Common myeloid progenitor, CD34-positive (primary cell): ENCODE data around the gene SERAC1.

ENCODE experiments used
- CTCF ChIA-PET: fragments of 350-600 bp; sonication (Branson Sonifier 250); formaldehyde crosslinking; loops from one replicate; lab custom pipeline; 2021; ENCODE audit warnings: antibody characterized with exemption; lab: Charles Lee
- POLR2A ChIA-PET: fragments of 350-600 bp; sonication (Branson Sonifier 250); formaldehyde crosslinking; loops from one replicate; lab custom pipeline; 2021; ENCODE audit warnings: antibody characterized with exemption; lab: Charles Lee
- DNase-seq, 3 donors: peaks; one replicate each; pipeline versions ENCODE4 v3.0.0 to v3.0.0-alpha.2; 2013
- H3K27ac ChIP-seq, 2 experiments: 1 replicate in 1 of 2; 2 replicates in 1 of 2; pipeline ENCODE4 v1.7.0; 2013; ENCODE audit warnings: inconsistent platforms in 2 of 2, low read length in 2 of 2, mild to moderate bottlenecking in 2 of 2, low read depth in 1 of 2, moderate library complexity in 1 of 2; ENCODE audit not compliant: severe bottlenecking in 2 of 2, insufficient read depth in 1 of 2, poor library complexity in 1 of 2
- H3K27me3 ChIP-seq, 5 experiments: replicated peaks in 2 of 5; 1 replicate in 3 of 5; 2 replicates in 2 of 5; pipeline versions ENCODE4 v1.6.1 to v1.7.0; 2013; ENCODE audit warnings: low read length in 4 of 5, mild to moderate bottlenecking in 2 of 5, moderate library complexity in 2 of 5, inconsistent platforms in 1 of 5; ENCODE audit not compliant: insufficient read depth in 5 of 5, control insufficient read depth in 4 of 5
- H3K36me3 ChIP-seq, 4 experiments: 1 replicate in 2 of 4; 2 replicates in 2 of 4; pipeline versions ENCODE4 v1.6.1 to v1.7.0; 2013; ENCODE audit warnings: low read length in 3 of 4, control low read depth in 1 of 4, mild to moderate bottlenecking in 1 of 4; ENCODE audit not compliant: control insufficient read depth in 4 of 4, insufficient read depth in 4 of 4
- H3K4me1 ChIP-seq, 4 experiments: 1 replicate in 3 of 4; 2 replicates in 1 of 4; pipeline versions ENCODE4 v1.6.1 to v1.7.1; 2013; ENCODE audit warnings: low read length in 3 of 4, mild to moderate bottlenecking in 3 of 4, control low read depth in 1 of 4, inconsistent platforms in 1 of 4, moderate library complexity in 1 of 4; ENCODE audit not compliant: control insufficient read depth in 4 of 4, insufficient read depth in 4 of 4; ENCODE audit errors: control extremely low read depth in 1 of 4
- H3K4me3 ChIP-seq, 7 experiments: 1 replicate in 4 of 7; 2 replicates in 3 of 7; pipeline versions ENCODE4 v1.5.1 to v1.7.0; 2013; ENCODE audit warnings: mild to moderate bottlenecking in 7 of 7, low read length in 6 of 7, moderate library complexity in 6 of 7, inconsistent platforms in 2 of 7, low read depth in 2 of 7, control low read depth in 1 of 7; ENCODE audit not compliant: insufficient read depth in 4 of 7, control insufficient read depth in 1 of 7; ENCODE audit errors: extremely low read depth in 1 of 7
- H3K9me3 ChIP-seq, 5 experiments: 1 replicate in 4 of 5; 2 replicates in 1 of 5; pipeline versions ENCODE4 v1.6.1 to v1.7.1; 2013; ENCODE audit warnings: low read length in 4 of 5, mild to moderate bottlenecking in 2 of 5, inconsistent platforms in 1 of 5, low read depth in 1 of 5, moderate library complexity in 1 of 5; ENCODE audit not compliant: control insufficient read depth in 4 of 5, insufficient read depth in 2 of 5; ENCODE audit errors: control extremely low read depth in 1 of 5
- WGBS: methylation state at CpG from one replicate; pipeline ENCODE4 v1.1.5; 2013; ENCODE audit not compliant: insufficient coverage; 5-methylcytosine and 5-hydroxymethylcytosine counted together

SERAC1 gene

GRCh38 chr6:158068893-158069799 is 98.9 kb downstream of the SERAC1 start:
- peak overlapping the region in 1 of 7 experiments; percentile 14 for H3K4me3 ChIP-seq
- H3K4me1 ChIP-seq = peaks cover 4 to 38% (median 32%) of the 10 kb centered on the region in 4 experiments
- 61% methylated on average over 6 of the region's 14 CpGs for WGBS
- peak; percentile 9 to 25 (median 20) for DNase-seq
- no peaks in the 10 kb centered on the region for H3K9me3 ChIP-seq
- ChIA-PET POLR2A (interaction anchor here (0.6 kb wide), 1 partner anchor 132 kb away, joined by 3 read pairs; no protein-coding TSS in a partner anchor), CTCF (interaction anchor here (0.8 to 8.2 kb wide), 15 partner anchors 10 to 313 kb away, joined by 3 to 105 read pairs (median 5); partner anchors contain the start of gene SYNJ2)
- H3K27ac ChIP-seq = no peak overlapping the region
- H3K27me3 ChIP-seq = no peaks in the 10 kb centered on the region
- peaks cover 8 to 39% (median 32%) of the 10 kb centered on the region in 4 experiments for H3K36me3 ChIP-seq

- 92% methylated on average over 10 of the region's 10 CpGs for WGBS
- peaks cover 8 to 42% (median 37%) of the 10 kb centered on the region in 4 experiments for H3K36me3 ChIP-seq
These were observed 99.7 kb downstream of the SERAC1 start for GRCh38 chr6:158068156-158068892.

GRCh38 chr6:158067436-158068015 is 100.5 kb downstream of the SERAC1 start:
- H3K27ac ChIP-seq = no peak overlapping the region
- H3K9me3 ChIP-seq = peaks cover 0 to 5% (median 0%) of the 10 kb centered on the region in 5 experiments
- H3K4me1 ChIP-seq = peaks cover 4 to 38% (median 32%) of the 10 kb centered on the region in 4 experiments
- peaks cover 10 to 48% (median 37%) of the 10 kb centered on the region in 4 experiments for H3K36me3 ChIP-seq
- no peaks in the 10 kb centered on the region for H3K27me3 ChIP-seq
- DNase-seq = peak in 2 of 3 donors; percentile 18 to 23
- CTCF ChIA-PET = interaction anchor here (6.8 to 8.2 kb wide), 3 partner anchors 18 to 38 kb away, joined by 41 to 105 read pairs (median 77); no protein-coding TSS in a partner anchor
- H3K4me3 ChIP-seq = no peak overlapping the region
- WGBS = 94% methylated on average over 7 of the region's 10 CpGs
- POLR2A ChIA-PET = interaction anchor here (1.2 kb wide), 1 partner anchor 83 kb away, joined by 3 read pairs; no protein-coding TSS in a partner anchor

More at GRCh38 chr6:158068156-158068892, 99.7 kb downstream of the SERAC1 start:
- ChIA-PET CTCF (interaction anchor here (6.8 to 8.2 kb wide), 3 partner anchors 18 to 39 kb away, joined by 41 to 105 read pairs (median 77); no protein-coding TSS in a partner anchor), POLR2A (interaction anchor here (0.6 to 1.2 kb wide), 3 partner anchors 13 to 133 kb away, joined by 3 to 4 read pairs (median 3); no protein-coding TSS in a partner anchor)
- Histone ChIP-seq H3K4me3 (no peak overlapping the region), H3K27me3 (no peaks in the 10 kb centered on the region), H3K4me1 (peaks cover 4 to 38% (median 32%) of the 10 kb centered on the region in 4 experiments), H3K27ac (no peak overlapping the region), H3K9me3 (no peaks in the 10 kb centered on the region)
- DNase-seq = no peak

GRCh38 chr6:158066136-158066781 is 101.8 kb downstream of the SERAC1 start:
- H3K36me3 ChIP-seq = peaks cover 8 to 52% (median 37%) of the 10 kb centered on the region in 4 experiments
- CTCF ChIA-PET = interaction anchor here (1.2 to 2.1 kb wide), 2 partner anchors 20 to 40 kb away, joined by 5 read pairs; no protein-coding TSS in a partner anchor

GRCh38 chr6:158064725-158065251 is 103.3 kb downstream of the SERAC1 start:
- Histone ChIP-seq H3K27me3 (no peaks in the 10 kb centered on the region), H3K27ac (no peak overlapping the region), H3K9me3 (peaks cover 0 to 5% (median 0%) of the 10 kb centered on the region in 5 experiments), H3K4me1 (peaks cover 4 to 33% (median 28%) of the 10 kb centered on the region in 4 experiments), H3K36me3 (peaks cover 8 to 40% (median 29%) of the 10 kb centered on the region in 4 experiments), H3K4me3 (no peak overlapping the region)
- no peak for DNase-seq
- ChIA-PET CTCF (interaction anchor here (2.1 kb wide), 1 partner anchor 38 kb away, joined by 5 read pairs; no protein-coding TSS in a partner anchor), POLR2A (no interaction called here)
- 91% methylated on average over 24 of the region's 24 CpGs for WGBS

More at GRCh38 chr6:158066136-158066781, 101.8 kb downstream of the SERAC1 start:
- Histone ChIP-seq H3K9me3 (peaks cover 0 to 5% (median 0%) of the 10 kb centered on the region in 5 experiments), H3K4me3 (no peak overlapping the region), H3K27ac (no peak overlapping the region), H3K27me3 (no peaks in the 10 kb centered on the region), H3K4me1 (peaks cover 4 to 28% (median 23%) of the 10 kb centered on the region in 4 experiments)
- POLR2A ChIA-PET = interaction anchor here (0.6 kb wide), 1 partner anchor 19 kb away, joined by 3 read pairs; no protein-coding TSS in a partner anchor
- peak in 2 of 3 donors; percentile 34 to 41 for DNase-seq
- 88% methylated on average over 22 of the region's 23 CpGs for WGBS
